Measurements from ENCODE around the gene PTCRA. TPM values are rescaled to one million over a fixed set of nuclear protein-coding genes. Genes with fewer than 3 reads are reported as not detected.

The PTCRA gene
- total RNA-seq, 1 donor from 2014 or later = not detected

DNA sequence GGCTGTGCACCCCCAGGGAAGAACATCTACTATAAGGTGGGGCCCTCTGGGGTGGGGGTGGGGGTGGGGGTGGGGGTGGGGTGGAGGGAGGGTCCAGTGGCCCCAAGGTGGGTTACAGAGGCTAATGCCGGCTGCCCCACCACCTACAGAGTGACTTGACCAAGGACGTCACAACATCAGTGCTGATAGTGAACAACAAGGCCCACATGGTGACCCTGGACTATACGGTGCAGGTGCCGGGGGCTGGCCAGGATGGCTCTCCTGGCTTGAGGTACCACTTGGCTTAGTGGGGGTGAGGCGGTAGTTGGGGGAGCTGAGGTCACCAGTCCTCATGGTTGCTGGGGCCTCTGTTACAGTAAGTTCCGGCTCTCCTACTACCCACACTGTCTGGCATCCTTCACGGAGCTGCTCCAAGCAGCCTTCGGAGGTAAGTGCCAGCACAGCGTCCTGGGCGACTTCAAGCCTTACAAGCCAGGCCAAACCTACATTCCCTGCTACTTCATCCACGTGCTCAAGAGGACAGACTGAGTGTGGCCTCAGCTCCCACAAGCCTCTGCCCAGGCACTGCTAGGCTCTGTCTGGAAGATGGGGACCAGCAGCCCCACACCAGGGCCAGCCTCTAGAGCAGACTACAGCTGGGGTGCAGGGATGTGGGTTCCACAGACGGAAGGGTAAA is 47.5 kb downstream of the PTCRA start:
- Mint-ChIP-seq H3K27me3 (ENCODE audit: unreplicated experiment) (no peaks in the 10 kb centered on the region), H3K9me3 (ENCODE audit: unreplicated experiment) (no peaks in the 10 kb centered on the region), H3K4me3 (ENCODE audit: unreplicated experiment) (no peak overlapping the region), H3K27ac (ENCODE audit: unreplicated experiment) (no peak overlapping the region), H3K4me1 (ENCODE audit: unreplicated experiment) (peaks cover 17% of the 10 kb centered on the region), H3K36me3 (ENCODE audit: unreplicated experiment) (peaks cover 20% of the 10 kb centered on the region)
- DNase-seq (ENCODE audit: extremely low spot score, unreplicated experiment) = no peak
- TF ChIP-seq, protein P1, sequence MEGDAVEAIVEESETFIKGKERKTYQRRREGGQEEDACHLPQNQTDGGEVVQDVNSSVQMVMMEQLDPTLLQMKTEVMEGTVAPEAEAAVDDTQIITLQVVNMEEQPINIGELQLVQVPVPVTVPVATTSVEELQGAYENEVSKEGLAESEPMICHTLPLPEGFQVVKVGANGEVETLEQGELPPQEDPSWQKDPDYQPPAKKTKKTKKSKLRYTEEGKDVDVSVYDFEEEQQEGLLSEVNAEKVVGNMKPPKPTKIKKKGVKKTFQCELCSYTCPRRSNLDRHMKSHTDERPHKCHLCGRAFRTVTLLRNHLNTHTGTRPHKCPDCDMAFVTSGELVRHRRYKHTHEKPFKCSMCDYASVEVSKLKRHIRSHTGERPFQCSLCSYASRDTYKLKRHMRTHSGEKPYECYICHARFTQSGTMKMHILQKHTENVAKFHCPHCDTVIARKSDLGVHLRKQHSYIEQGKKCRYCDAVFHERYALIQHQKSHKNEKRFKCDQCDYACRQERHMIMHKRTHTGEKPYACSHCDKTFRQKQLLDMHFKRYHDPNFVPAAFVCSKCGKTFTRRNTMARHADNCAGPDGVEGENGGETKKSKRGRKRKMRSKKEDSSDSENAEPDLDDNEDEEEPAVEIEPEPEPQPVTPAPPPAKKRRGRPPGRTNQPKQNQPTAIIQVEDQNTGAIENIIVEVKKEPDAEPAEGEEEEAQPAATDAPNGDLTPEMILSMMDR (IDR thresholded peaks at IDR 0.05) = no peak

DNA sequence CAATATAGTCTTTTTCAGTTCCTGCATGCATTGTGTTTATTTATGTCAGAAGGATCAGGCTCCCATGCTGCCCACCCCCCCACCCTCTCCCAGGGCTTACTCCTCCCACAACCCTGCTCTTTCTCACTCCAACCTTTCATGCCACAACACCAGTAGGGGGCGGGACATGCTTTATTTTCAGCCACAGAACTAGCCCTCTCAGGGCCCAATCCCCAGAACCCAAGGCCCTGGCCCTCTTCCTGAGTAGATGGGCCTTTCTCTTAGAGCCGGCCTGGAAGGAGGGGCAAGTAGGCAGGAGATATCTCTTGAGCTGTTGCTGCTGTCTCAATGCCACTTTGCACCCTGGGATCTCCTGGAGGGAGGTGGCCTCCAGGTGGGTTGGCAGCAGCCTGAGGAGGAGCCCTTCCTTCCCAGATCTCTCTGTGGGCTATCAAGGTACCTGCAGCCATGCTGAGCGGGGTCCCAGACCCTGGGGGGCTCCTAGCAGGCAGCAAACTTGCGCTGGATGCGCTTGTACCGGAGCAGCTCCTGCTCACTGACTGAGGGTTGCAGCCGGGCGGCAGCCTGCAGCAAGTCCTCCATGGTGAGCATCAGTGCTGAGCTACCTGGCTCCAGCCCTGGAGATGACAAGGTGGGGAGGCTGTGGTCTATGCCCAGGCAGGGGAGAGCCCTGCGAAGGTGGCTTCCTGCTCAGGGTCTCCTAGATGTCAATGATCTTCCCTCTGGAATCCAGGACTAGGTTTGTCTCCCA is 48.2 kb downstream of the PTCRA start:
- H3K27me3 Mint-ChIP-seq (ENCODE audit: unreplicated experiment) = no peaks in the 10 kb centered on the region
- H3K9me3 Mint-ChIP-seq (ENCODE audit: unreplicated experiment) = no peaks in the 10 kb centered on the region
- no peak overlapping the region for H3K4me3 Mint-ChIP-seq (ENCODE audit: unreplicated experiment)
- TF ChIP-seq, protein P1 (IDR thresholded peaks at IDR 0.05) = peak; percentile 30
- H3K36me3 Mint-ChIP-seq (ENCODE audit: unreplicated experiment) = peaks cover 22% of the 10 kb centered on the region
- peaks cover 17% of the 10 kb centered on the region for H3K4me1 Mint-ChIP-seq (ENCODE audit: unreplicated experiment)
- no peak for DNase-seq (ENCODE audit: extremely low spot score, unreplicated experiment)
- H3K27ac Mint-ChIP-seq (ENCODE audit: unreplicated experiment) = no peak overlapping the region

DNA sequence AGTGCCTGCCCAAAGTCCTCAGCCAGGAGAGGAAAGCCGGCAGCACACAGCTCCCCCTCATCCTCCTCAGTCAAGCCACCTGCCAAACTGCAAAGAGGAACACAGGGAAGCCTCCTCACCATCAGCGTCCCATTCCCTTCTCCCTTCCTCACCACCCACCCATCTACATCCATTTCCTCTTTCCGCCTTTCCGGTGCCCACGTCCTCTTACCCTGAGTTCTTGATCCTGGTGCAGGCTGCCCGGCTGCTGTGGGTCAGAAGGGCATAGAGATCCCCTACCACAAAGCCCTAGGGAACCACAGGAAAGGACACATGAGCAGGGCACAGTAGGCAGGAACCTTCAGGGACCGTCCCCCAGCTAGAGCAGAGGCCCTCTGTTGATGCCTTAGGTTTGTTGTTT is 50.7 kb downstream of the PTCRA start:
- Mint-ChIP-seq H3K4me1 (ENCODE audit: unreplicated experiment) (no peaks in the 10 kb centered on the region), H3K27me3 (ENCODE audit: unreplicated experiment) (no peaks in the 10 kb centered on the region), H3K36me3 (ENCODE audit: unreplicated experiment) (peaks cover 23% of the 10 kb centered on the region), H3K4me3 (ENCODE audit: unreplicated experiment) (no peak overlapping the region), H3K9me3 (ENCODE audit: unreplicated experiment) (no peaks in the 10 kb centered on the region), H3K27ac (ENCODE audit: unreplicated experiment) (no peak overlapping the region)
- no peak for DNase-seq (ENCODE audit: extremely low spot score, unreplicated experiment)
- TF ChIP-seq, protein P1 (IDR thresholded peaks at IDR 0.05) = no peak

DNA sequence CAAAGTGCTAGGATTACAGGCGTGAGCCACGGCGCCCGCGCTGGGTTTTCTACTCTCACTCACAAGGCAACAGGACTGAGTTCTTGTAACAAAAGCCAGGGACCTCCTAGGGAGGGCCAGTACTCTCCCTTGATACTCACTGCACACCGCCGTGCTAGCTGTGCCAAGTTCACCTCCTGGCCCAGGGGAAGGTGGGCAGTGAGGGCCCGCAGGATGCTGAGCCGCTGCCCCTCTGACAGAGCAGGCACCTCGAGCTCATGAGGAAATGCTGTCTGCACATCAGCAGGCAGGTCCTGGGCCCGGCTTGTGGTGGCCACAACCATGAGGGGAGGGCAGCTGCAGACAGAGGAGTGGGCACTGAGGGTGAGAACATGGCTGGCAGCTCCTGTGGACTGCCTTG is 51.4 kb downstream of the PTCRA start:
- TF ChIP-seq, protein P1 (IDR thresholded peaks at IDR 0.05) = no peak
- no peak for DNase-seq (ENCODE audit: extremely low spot score, unreplicated experiment)
- Mint-ChIP-seq H3K9me3 (ENCODE audit: unreplicated experiment) (no peaks in the 10 kb centered on the region), H3K36me3 (ENCODE audit: unreplicated experiment) (peaks cover 24% of the 10 kb centered on the region), H3K27me3 (ENCODE audit: unreplicated experiment) (no peaks in the 10 kb centered on the region), H3K4me3 (ENCODE audit: unreplicated experiment) (no peak overlapping the region), H3K27ac (ENCODE audit: unreplicated experiment) (no peak overlapping the region), H3K4me1 (ENCODE audit: unreplicated experiment) (no peaks in the 10 kb centered on the region)

DNA sequence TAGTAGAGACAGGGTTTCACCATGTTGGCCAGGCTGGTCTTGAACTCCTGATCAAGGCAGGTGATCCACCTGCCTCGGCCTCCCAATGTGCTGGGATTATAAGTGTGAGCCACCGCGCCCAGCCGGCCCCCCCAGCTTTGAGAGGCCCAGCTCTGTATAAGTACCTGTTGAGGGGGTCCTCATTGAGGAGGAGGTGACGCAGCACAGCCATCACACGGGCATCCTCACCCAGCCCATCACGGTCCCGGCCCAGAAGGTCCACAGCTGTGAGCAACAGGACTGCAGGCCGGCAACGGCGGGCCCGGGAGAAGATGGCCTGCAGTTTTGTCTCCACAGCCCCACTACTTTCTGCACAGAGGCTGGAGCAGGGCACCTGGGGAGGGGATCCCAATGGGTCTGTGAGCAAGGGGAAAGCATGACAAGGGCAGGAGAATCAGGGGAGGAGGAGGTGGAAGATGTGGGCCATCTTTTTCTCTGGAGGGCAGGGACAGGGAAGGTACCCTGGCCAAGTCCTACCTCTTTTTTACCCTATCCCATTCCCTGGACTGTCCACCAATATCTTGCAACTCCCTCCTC is 52.4 kb downstream of the PTCRA start:
- no peak for DNase-seq (ENCODE audit: extremely low spot score, unreplicated experiment)
- no peaks in the 10 kb centered on the region for H3K4me1 Mint-ChIP-seq (ENCODE audit: unreplicated experiment)

More for the DNA sequence above, 52.4 kb downstream of the PTCRA start:
- TF ChIP-seq, protein P1 (IDR thresholded peaks at IDR 0.05) = no peak
- H3K4me3 Mint-ChIP-seq (ENCODE audit: unreplicated experiment) = no peak overlapping the region
- H3K27ac Mint-ChIP-seq (ENCODE audit: unreplicated experiment) = no peak overlapping the region
- H3K27me3 Mint-ChIP-seq (ENCODE audit: unreplicated experiment) = no peaks in the 10 kb centered on the region
- H3K36me3 Mint-ChIP-seq (ENCODE audit: unreplicated experiment) = peaks cover 18% of the 10 kb centered on the region
- H3K9me3 Mint-ChIP-seq (ENCODE audit: unreplicated experiment) = no peaks in the 10 kb centered on the region

Data from osteocyte (in vitro differentiated cells).